Activated CD4-positive, alpha-beta T cell treated with anti-CD3 and anti-CD28 coated beads for 36 hours (primary cell): Measurements from ENCODE around the gene FAM120B. TPM values are rescaled to one million over a fixed set of nuclear protein-coding genes. Genes with fewer than 3 reads are reported as not detected.
A peak's percentile ranks its signal among the peaks of the same experiment; 100 is the strongest.
"Not testable (repeated sequence)": the region's sequence is repeated elsewhere in the genome, so short reads cannot be mapped to it uniquely, and the experiment has no call there.

Experiments
- ATAC-seq: fragments of 200-7000 bp; cut with Tn5 transposase; one replicate; pipeline ENCODE4 v1.10.0; 2021; ENCODE audit warnings: mild to moderate bottlenecking, moderate library complexity
- CTCF ChIA-PET: fragments of 350-600 bp; sonication (Branson Sonifier 250); formaldehyde crosslinking; loops from one replicate; lab custom pipeline; 2021; ENCODE audit warnings: antibody characterized with exemption; lab: Charles Lee
- POLR2A ChIA-PET: fragments of 350-600 bp; sonication (Branson Sonifier 250); formaldehyde crosslinking; loops from one replicate; lab custom pipeline; 2021; ENCODE audit warnings: antibody characterized with exemption, inconsistent platforms; lab: Charles Lee
- DNase-seq: peaks from one replicate; pipeline ENCODE4 v3.0.0-alpha.2; 2020
- H3K27ac Mint-ChIP-seq: one replicate; pipeline ENCODE4 v1.8.0; 2021; ENCODE audit warnings: mixed read lengths
- H3K27me3 Mint-ChIP-seq: one replicate; pipeline ENCODE4 v1.8.0; 2021; ENCODE audit warnings: mixed read lengths
- H3K36me3 Mint-ChIP-seq: one replicate; pipeline ENCODE4 v1.8.0; 2021; ENCODE audit warnings: low read depth, mixed read lengths
- H3K4me1 Mint-ChIP-seq: one replicate; pipeline ENCODE4 v1.8.0; 2021; ENCODE audit warnings: mixed read lengths
- H3K4me3 Mint-ChIP-seq: one replicate; pipeline ENCODE4 v1.8.0; 2021; ENCODE audit warnings: mild to moderate bottlenecking, moderate library complexity, mixed read lengths
- H3K9me3 Mint-ChIP-seq: one replicate; pipeline ENCODE4 v1.8.0; 2021; ENCODE audit warnings: low read depth, mixed read lengths
- intact Hi-C, 2 experiments: fragments of 100-400 bp; cut with DNase I in 1 of 2; cut with micrococcal nuclease in 1 of 2; formaldehyde crosslinking; loops; one replicate each; pipeline versions ENCODE4 v1.14.2 to v1.15.1; 2022 to 2024; cut with DNase I, micrococcal nuclease
- total RNA-seq, 2 experiments: library from RNA; stranded (reverse); gene quantifications; one replicate each; pipeline ENCODE4 v1.2.3, GENCODE V29; 2021

Gene FAM120B
- total RNA-seq, 2 experiments from 2014 or later: 21.9 to 26.3 TPM

DNA sequence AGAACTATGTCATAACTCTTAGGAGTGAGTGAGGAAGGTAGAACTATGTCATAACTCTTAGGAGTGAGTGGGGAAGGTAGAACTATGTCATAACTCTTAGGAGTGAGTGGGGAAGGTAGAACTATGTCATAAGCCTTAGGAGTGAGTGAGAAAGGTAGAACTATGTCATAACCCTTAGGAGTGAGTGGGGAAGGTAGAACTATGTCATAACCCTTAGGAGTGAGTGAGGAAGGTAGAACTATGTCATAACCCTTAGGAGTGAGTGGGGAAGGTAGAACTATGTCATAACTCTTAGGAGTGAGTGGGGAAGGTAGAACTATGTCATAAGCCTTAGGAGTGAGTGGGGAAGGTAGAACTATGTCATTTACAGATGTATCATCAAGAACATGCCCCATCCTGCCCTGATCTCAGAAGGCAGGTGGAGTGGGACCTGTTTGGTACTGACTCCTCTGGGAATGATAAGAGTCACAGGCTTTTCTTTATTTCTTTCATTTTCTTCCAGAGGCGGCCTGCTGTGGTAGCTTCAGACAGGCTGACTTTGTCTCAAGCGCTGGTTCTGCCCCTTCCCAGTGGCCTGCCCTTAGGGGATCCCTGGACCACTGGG is 93.5 kb downstream of the FAM120B start:
- not testable (repeated sequence) for H3K27ac Mint-ChIP-seq

DNA sequence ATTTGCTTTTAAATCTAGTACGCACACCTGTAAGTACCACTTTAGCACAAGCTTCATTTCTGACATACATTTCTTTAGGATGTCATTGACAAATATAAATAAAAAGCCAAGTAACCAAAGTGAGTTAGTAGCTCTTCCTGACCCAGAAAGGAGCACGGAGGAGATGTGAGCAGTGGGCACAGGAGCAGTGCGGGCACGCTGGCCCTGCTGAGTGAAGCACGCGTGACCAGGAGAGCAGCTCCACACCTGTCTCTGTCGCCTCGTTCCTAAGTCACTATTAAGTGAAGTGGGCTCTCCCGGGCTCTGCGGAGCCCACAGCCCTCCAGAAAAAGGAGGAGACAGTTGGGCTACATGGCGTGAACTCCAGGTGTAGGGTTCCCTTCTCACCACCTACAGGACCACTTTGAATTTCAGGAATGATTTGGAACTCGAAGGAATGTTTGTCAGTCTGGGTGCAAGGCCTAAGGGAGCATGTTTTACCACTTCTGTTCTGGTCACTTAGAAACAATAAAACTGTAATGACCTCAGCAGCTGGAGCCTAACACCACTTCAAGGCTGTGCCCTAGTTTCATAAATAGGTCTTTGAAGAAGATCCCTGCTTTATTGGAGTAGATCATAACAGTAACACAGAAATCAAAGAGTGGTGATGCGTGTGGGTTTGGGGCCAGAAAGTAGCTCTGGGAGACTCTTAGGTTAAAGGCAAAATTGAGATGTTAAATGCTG is 95.9 kb downstream of the FAM120B start:
- Mint-ChIP-seq H3K36me3 (peaks cover 47% of the 10 kb centered on the region), H3K27ac (peak overlapping the region; percentile 26), H3K27me3 (no peaks in the 10 kb centered on the region), H3K4me3 (no peak overlapping the region), H3K9me3 (no peaks in the 10 kb centered on the region), H3K4me1 (no peaks in the 10 kb centered on the region)
- intact Hi-C loops: no loop called here
- ATAC-seq (no peak), DNase-seq (no peak)
- ChIA-PET CTCF (interaction anchor here (0.7 kb wide), 1 partner anchor 610 kb away, joined by 3 read pairs; no protein-coding TSS in a partner anchor), POLR2A (no interaction called here)

More for the DNA sequence above, 93.5 kb downstream of the FAM120B start:
- POLR2A ChIA-PET, ATAC-seq, CTCF ChIA-PET, H3K9me3 Mint-ChIP-seq, intact Hi-C loops, DNase-seq, H3K4me1 Mint-ChIP-seq, H3K4me3 Mint-ChIP-seq, H3K27me3 Mint-ChIP-seq: not testable (repeated sequence)
- H3K36me3 Mint-ChIP-seq: peaks cover 46% of the 10 kb centered on the region

DNA sequence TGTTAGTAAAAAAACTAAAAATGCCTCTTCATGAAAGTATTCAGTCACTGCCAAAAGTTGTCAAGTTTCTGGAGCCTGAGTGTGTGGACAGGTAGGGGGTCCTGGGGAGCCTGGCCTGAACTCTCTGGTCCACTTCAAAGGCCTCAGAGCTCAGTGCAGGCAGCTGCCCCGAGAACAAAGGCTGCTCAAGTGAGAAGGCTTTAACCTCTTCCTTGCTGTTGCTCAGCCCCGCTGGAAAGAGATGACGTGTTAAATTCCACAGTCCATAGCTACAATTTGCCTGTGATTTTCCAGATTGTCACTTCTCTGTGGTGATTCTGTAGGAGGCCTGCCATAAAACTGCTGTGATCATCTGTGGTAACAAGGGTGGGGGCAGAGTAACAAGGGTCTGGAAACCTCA is 96.9 kb downstream of the FAM120B start:
- H3K36me3 Mint-ChIP-seq: peaks cover 47% of the 10 kb centered on the region
- ATAC-seq (no peak), DNase-seq (no peak)
- no peaks in the 10 kb centered on the region for H3K4me1 Mint-ChIP-seq
- no peak overlapping the region for H3K27ac Mint-ChIP-seq
- ChIA-PET POLR2A (no interaction called here), CTCF (no interaction called here)
- H3K4me3 Mint-ChIP-seq: no peak overlapping the region
- intact Hi-C loops: no loop called here
- no peaks in the 10 kb centered on the region for H3K27me3 Mint-ChIP-seq
- no peaks in the 10 kb centered on the region for H3K9me3 Mint-ChIP-seq

DNA sequence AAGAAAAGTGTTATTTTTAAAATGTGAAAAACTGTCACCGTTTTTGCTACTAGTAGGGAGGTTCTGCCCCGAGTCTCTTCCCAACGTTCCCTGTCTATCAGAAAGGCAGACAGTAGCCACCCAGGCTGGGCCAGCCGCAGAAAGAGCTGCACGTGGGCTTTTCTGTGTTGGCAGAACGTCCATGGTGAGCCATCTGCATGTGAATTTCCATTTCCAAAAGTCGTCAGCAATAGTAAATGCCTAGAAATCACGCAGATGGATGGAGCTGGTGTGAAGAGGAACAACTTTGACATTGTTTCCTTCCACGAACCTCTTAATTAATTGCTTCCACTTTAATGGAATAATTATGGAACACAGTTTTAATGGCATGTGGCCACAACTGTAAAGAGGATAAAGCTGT is 97.5 kb downstream of the FAM120B start:
- H3K36me3 Mint-ChIP-seq: peaks cover 47% of the 10 kb centered on the region
- ATAC-seq (no peak), DNase-seq (no peak)
- no peak overlapping the region for H3K4me3 Mint-ChIP-seq
- CTCF ChIA-PET: no interaction called here
- H3K4me1 Mint-ChIP-seq: no peaks in the 10 kb centered on the region
- H3K27ac Mint-ChIP-seq: no peak overlapping the region
- POLR2A ChIA-PET: interaction anchor here (1.0 kb wide), 1 partner anchor 10 kb away, joined by 3 read pairs; no protein-coding TSS in a partner anchor
- no peaks in the 10 kb centered on the region for H3K27me3 Mint-ChIP-seq
- H3K9me3 Mint-ChIP-seq: no peaks in the 10 kb centered on the region
- intact Hi-C loops: no loop called here

- ChIA-PET CTCF (no interaction called here), POLR2A (interaction anchor here (1.0 kb wide), 1 partner anchor 11 kb away, joined by 3 read pairs; no protein-coding TSS in a partner anchor)
- H3K4me3 Mint-ChIP-seq: no peak overlapping the region
- H3K4me1 Mint-ChIP-seq: no peaks in the 10 kb centered on the region
- intact Hi-C loops: no loop called here
- H3K27ac Mint-ChIP-seq: no peak overlapping the region
- DNase-seq (no peak), ATAC-seq (no peak)
- no peaks in the 10 kb centered on the region for H3K27me3 Mint-ChIP-seq
- peaks cover 47% of the 10 kb centered on the region for H3K36me3 Mint-ChIP-seq
- H3K9me3 Mint-ChIP-seq: no peaks in the 10 kb centered on the region
Measured at GRCh38 chr6:170404697-170405096, 98.1 kb downstream of the FAM120B start.

- ChIA-PET POLR2A (no interaction called here), CTCF (no interaction called here)
- no peak for DNase-seq
Measured at GRCh38 chr6:170405311-170405975, 98.9 kb downstream of the FAM120B start.

GRCh38 chr6:170407200-170407599 is 100.6 kb downstream of the FAM120B start:
- H3K27ac Mint-ChIP-seq: peak overlapping the region; percentile 27
- ChIA-PET CTCF (interaction anchor here (0.6 kb wide), 1 partner anchor 34 kb away, joined by 4 read pairs; no protein-coding TSS in a partner anchor), POLR2A (no interaction called here)
- H3K36me3 Mint-ChIP-seq: peaks cover 38% of the 10 kb centered on the region
- H3K27me3 Mint-ChIP-seq: no peaks in the 10 kb centered on the region
- DNase-seq (no peak), ATAC-seq (no peak)
- H3K4me3 Mint-ChIP-seq: no peak overlapping the region
- H3K9me3 Mint-ChIP-seq: peaks cover 12% of the 10 kb centered on the region
- intact Hi-C loops: no loop called here
- H3K4me1 Mint-ChIP-seq: no peaks in the 10 kb centered on the region

More at GRCh38 chr6:170405311-170405975, 98.9 kb downstream of the FAM120B start:
- intact Hi-C loops: no loop called here
- H3K27me3 Mint-ChIP-seq: no peaks in the 10 kb centered on the region
- no peak for ATAC-seq
- no peak overlapping the region for H3K4me3 Mint-ChIP-seq
- peaks cover 2% of the 10 kb centered on the region for H3K9me3 Mint-ChIP-seq
- no peaks in the 10 kb centered on the region for H3K4me1 Mint-ChIP-seq
- H3K27ac Mint-ChIP-seq: no peak overlapping the region
- peaks cover 45% of the 10 kb centered on the region for H3K36me3 Mint-ChIP-seq

DNA sequence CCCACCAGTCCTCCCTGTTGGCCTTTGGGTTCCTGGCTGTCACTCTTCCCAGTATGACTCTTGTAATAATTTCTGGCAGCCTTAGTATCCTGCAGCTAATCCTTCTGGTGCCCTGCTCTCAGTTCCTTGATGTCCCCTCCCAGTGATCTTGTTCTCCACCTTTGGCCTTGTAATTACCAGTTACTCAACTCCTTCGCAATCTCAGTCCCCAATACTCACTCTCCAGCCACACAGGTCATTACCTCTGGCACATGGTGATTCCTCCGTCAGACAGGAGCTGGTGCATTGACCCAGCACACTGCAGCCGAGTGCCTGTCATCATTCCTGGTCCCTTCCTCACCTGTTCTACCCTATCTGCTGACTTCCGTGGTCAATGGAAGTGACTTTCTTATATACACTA is 101.4 kb downstream of the FAM120B start:
- peaks cover 14% of the 10 kb centered on the region for H3K9me3 Mint-ChIP-seq
- POLR2A ChIA-PET: no interaction called here

DNA sequence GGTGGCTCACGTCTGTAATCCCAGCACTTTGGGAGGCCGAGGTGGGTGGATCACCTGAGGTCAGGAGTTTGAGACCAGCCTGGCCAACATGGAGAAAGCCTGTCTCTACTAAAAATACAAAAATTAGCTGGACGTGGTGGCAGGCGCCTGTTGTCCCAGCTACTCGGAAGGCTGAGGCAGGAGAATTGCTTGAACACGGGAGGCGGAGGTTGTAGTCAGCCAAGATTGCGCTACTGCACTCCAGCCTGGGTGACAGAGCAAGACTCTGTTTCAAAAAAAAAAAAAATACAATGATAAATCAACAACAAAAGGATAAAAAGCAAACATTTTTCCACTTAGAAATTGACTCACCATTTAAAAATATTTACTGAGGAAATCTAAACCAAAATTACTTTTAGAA is 103.2 kb downstream of the FAM120B start:
- POLR2A ChIA-PET, DNase-seq, ATAC-seq, H3K4me3 Mint-ChIP-seq, H3K27me3 Mint-ChIP-seq, intact Hi-C loops, CTCF ChIA-PET, H3K27ac Mint-ChIP-seq, H3K4me1 Mint-ChIP-seq: not testable (repeated sequence)
- peaks cover 29% of the 10 kb centered on the region for H3K36me3 Mint-ChIP-seq
- peaks cover 23% of the 10 kb centered on the region for H3K9me3 Mint-ChIP-seq

More for the DNA sequence above, 101.4 kb downstream of the FAM120B start:
- H3K27me3 Mint-ChIP-seq: no peaks in the 10 kb centered on the region
- intact Hi-C loops: no loop called here
- H3K4me3 Mint-ChIP-seq: no peak overlapping the region
- no peak for DNase-seq
- peaks cover 35% of the 10 kb centered on the region for H3K36me3 Mint-ChIP-seq
- no peak for ATAC-seq
- no peak overlapping the region for H3K27ac Mint-ChIP-seq
- CTCF ChIA-PET: no interaction called here
- H3K4me1 Mint-ChIP-seq: no peaks in the 10 kb centered on the region

DNA sequence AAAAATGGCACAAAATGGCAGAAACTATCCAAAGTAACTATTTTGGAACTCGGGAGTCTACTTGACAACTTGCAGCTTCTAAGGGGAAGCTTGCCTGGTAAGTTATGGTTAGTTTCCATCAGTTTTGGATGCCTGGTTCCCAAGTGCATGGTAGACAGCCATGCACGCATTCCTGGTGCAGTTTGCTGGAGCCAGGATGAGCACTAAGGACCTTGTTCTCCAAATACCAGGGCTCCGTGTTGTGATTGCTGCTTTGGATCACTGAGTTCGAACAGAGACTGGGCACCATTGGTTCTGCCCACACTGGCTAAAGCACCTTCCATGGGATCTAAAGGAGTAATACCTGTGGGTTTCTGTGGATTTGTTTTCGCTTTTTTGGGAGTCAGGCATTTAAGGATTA is 103.7 kb downstream of the FAM120B start:
- DNase-seq (no peak), ATAC-seq (no peak)
- H3K4me1 Mint-ChIP-seq: no peaks in the 10 kb centered on the region
- peaks cover 23% of the 10 kb centered on the region for H3K9me3 Mint-ChIP-seq
- POLR2A ChIA-PET: no interaction called here
- H3K27me3 Mint-ChIP-seq: peaks cover 9% of the 10 kb centered on the region
- peaks cover 24% of the 10 kb centered on the region for H3K36me3 Mint-ChIP-seq
- H3K4me3 Mint-ChIP-seq: no peak overlapping the region
- intact Hi-C loops: no loop called here
- H3K27ac Mint-ChIP-seq: no peak overlapping the region
- CTCF ChIA-PET: no interaction called here

GRCh38 chr6:170415318-170415717 is 108.8 kb downstream of the FAM120B start:
- ChIA-PET CTCF (no interaction called here), POLR2A (no interaction called here)
- intact Hi-C loops: no loop called here
- no peak for ATAC-seq
- Mint-ChIP-seq H3K36me3 (peaks cover 4% of the 10 kb centered on the region), H3K9me3 (peaks cover 22% of the 10 kb centered on the region), H3K4me3 (no peak overlapping the region), H3K27me3 (peaks cover 25% of the 10 kb centered on the region), H3K4me1 (no peaks in the 10 kb centered on the region), H3K27ac (no peak overlapping the region)
- DNase-seq: no peak
